GM11168 (cell line): ENCODE measurements around the gene CALCB.

ENCODE experiments used
- in situ Hi-C: fragments of 300-500 bp; cut with MboI; formaldehyde crosslinking; loops from one replicate; pipeline ENCODE4 v1.12.0; 2022; ENCODE audit warnings: low sequenced_read_pairs; ENCODE audit not compliant: unreplicated experiment

Gene CALCB

GRCh38 chr11:15072551-15073143 lies 746 bp upstream of the CALCB start:
- in situ Hi-C loops: no loop called here

DNA sequence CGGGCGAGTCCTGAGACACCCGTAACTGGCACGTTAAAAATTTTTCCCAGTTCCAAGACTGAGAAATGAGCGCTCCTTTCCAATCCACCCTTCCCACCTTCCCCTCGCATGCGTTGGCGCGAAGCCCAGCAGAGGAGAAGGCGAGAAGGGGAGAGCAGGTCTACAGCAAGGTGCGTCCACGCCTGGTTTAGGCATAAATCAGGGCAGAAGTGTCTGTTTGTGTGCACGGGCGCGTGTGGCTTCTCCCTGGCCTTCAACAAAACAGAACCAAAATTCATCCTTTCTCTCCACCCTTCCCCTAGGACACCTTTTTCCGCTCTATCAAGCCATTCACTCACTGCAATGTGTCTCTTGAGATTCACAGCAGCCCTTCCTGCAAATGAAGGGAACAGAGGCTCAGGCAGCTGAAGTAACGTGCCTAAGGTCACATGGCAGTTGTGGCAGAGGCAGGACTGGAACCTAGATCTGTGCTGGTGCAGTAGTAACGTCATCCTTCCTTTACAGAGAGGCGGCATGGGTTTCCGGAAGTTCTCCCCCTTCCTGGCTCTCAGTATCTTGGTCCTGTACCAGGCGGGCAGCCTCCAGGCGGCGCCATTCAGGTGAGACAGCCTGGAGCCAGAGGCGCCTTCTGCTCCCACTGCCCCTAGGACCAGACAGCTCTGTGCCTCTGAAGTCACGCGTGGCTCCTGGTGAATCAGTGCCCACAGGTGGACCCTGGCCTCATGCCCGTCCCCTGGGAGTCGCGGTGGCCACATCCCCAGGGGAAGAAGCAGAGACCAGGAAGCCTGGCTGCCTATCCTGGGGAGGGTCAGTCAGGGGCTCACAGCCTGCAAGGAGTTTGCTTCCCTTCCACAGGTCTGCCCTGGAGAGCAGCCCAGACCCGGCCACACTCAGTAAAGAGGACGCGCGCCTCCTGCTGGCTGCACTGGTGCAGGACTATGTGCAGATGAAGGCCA lies 1.1 kb downstream of the CALCB start:
- in situ Hi-C loops: no loop called here

DNA sequence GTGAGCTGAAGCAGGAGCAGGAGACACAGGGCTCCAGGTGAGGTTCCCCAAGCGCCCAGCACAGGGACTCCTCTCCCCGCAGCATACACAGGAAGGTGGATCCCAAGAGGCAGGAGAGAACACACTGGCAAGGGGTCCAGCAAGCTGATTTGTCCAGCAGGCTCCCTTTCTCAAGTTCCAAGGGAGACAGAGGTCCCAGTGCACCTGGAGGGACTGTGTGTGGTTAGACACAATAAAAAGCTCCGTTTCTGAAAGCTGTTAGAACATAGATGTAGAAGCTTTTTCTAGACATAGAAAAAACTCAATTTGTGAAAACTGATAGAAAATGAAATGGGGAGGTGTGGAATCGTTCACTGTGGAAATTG lies 1.8 kb downstream of the CALCB start:
- in situ Hi-C loops: no loop called here

- in situ Hi-C loops: no loop called here
Measured at GRCh38 chr11:15091175-15091574, 17.8 kb downstream of the CALCB start.

DNA sequence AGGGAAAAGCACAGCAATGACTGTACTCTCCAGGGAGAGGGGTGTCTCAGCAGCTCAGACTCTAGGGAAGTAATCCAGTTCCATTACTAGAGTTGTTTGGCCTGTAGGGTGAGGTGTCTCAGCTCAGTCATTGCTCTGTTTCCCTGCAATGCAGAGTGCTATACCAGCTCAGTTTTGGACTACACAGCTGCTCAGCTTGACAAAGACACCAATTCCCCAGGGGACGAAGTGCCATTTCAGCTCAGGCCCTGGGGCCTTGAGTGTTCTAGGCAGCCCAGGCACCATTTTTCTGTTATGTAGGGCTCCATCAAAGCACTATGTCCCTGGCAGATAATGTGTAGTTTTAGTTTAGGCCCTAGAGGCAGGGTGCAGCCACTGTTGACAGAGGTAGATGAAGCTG lies 18.2 kb downstream of the CALCB start:
- in situ Hi-C loops: no loop called here

- in situ Hi-C loops: no loop called here
Measured at GRCh38 chr11:15093432-15093831, 20.0 kb downstream of the CALCB start.

GRCh38 chr11:15095736-15096228 lies 22.4 kb downstream of the CALCB start:
- in situ Hi-C loops: loop anchor here (5.0 kb wide), 1 partner anchor 52 kb away; no protein-coding TSS in a partner anchor

GRCh38 chr11:15097411-15097810 lies 24.0 kb downstream of the CALCB start:
- in situ Hi-C loops: loop anchor here (5.0 kb wide), 1 partner anchor 50 kb away; no protein-coding TSS in a partner anchor

GRCh38 chr11:15099267-15099666 lies 25.9 kb downstream of the CALCB start:
- in situ Hi-C loops: loop anchor here (5.0 kb wide), 1 partner anchor 48 kb away; no protein-coding TSS in a partner anchor

DNA sequence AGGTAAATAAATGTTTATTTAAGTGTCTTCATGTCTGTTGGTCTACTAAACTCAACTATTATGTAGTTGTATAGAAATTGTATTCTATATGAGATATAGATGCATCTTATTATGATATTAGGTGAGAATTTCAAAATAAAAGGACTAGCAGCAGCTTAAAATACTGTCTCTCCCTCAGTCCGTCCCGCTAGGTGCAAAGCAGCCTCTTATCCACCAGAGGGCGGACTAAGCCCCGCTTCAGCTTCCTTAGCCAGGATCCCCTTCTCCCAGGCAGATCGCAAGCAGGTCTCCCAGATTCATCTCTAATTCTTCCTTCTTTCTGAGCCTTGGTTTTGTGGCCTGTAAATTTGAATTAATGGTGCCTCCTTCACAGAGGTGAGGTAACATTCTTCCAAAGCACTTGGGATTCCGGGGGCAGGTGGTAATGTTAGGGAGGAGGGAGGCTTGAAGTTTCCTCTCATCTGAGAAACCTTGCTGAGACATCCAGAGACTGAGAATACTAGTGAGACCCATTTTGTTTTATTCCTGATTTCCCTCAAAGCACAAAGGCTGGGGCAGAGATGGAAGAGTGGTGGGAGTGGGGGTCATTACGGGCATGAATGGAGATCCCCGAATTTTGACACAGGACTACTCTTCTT lies 27.8 kb downstream of the CALCB start:
- in situ Hi-C loops: no loop called here

GRCh38 chr11:15104166-15104565 lies 30.8 kb downstream of the CALCB start:
- in situ Hi-C loops: no loop called here

- in situ Hi-C loops: no loop called here
Measured at GRCh38 chr11:15106201-15106965, 33.0 kb downstream of the CALCB start.

DNA sequence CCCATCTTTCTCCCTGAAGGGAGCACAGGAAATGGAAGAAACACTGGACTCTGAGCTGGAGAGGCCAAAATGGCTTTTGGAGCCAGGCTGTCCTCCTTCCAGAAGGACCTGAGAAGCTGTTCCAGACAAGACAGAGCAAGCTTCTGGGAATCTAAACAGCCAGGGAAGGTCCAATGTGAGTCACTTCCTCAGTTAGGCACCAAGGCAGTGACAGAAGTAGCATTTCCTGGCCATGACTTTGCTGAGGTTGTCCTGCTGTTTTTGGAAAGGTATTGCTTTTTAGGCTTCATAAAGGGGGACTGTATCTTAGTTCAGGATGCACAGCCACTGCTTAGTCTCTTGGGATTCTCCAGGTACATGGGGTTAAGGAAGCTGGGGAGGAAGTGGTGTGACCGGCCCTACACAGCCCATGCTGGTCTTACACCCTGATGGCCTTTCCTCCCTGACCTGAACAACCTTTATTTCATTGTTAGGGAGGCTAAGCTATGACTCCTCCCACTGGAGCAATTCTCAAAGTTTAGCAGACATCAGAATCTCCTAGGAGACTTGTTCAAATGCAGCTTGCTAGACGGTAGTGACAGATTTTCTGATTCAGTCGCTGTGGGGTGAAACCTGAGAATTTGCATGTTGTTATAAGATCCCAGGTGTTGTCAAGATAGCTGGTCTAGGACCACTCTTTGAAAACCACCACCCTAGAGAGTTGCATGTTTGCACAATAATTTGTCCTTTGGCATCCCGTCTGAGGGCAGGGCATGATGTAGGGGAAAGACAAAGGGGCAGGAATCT lies 34.5 kb downstream of the CALCB start:
- in situ Hi-C loops: no loop called here

DNA sequence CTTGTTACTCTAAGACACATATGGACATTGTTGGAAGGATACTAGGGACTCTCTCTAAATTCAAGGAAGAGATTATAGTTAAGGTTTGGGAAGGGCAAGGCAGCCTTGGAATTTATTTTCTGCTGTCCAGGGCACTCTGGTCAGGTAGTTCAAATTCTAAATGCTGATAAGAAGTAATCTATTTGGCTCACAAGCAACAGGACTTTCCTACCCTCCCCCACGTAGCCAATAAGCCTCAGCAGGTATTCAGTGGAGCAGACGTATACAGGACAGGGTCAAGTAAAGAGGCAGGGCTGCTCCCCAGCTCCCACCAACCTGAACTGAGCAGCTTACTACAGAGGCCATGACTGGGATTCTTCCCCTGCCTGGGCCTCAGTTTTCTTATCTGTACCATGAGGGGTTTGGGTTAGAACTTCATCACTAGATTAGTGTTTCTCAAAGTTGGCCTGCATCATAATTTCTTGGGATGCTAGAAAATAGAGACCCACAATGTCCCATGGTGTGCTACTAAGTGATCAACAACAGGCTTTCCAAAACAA lies 35.3 kb downstream of the CALCB start:
- in situ Hi-C loops: no loop called here

- in situ Hi-C loops: no loop called here
Measured at GRCh38 chr11:15109602-15110001, 36.2 kb downstream of the CALCB start.

- in situ Hi-C loops: no loop called here
Measured at GRCh38 chr11:15111215-15111614, 37.8 kb downstream of the CALCB start.

DNA sequence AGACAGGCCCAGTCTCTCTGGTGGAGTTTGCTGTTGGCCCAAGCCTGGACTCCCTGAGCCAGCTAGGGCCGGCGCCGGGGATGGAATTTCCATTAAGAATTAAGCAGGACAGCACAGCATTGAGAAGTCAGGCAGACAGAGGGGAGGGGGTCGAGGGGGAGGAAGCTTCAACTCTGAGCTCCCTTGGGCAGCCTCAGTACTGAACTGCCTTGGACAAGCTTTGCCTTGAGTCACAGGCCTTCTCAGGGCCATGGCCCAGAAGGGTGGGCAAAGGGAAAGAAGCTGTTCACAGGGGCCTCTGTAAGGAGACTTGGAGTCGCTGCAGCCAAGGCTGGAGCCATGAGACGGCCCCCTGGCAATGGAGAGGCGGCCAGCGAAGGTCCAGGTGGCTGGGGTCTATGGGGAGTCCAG lies 38.7 kb downstream of the CALCB start:
- in situ Hi-C loops: no loop called here

DNA sequence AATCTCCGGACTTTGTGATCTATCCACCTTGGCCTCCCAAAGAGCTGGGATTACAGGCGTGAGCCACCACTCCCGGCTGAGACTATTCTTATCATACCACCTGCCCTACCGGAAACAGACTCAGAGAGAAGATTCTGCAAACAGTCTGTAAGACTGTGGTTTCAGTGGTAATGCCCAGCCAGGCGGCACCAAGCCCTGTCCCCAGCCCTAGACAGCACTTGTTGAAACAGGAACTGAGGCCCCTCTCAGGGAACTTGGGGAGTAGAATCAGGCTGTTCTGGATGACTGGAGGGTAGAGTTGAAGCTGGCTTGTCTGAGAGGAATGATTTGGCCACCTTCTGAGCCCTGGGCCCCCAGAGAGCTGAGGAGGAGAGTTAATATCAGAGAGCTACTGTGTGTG lies 40.0 kb downstream of the CALCB start:
- in situ Hi-C loops: no loop called here
